SK-N-SH treated with all-trans-retinoic acid at 6 μM for 48 hours (cell line): ENCODE results near the gene GNL1.

Experiments
- ARNTL ChIP-seq: fragments of 450-650 bp; formaldehyde crosslinking; IDR thresholded peaks from 2 replicates; pipeline ENCODE4 v1.5.0; 2020; ENCODE audit warnings: low read depth, mild to moderate bottlenecking, moderate library complexity, borderline replicate concordance
- ESRRG ChIP-seq: fragments of 250-450 bp; sonication (Bioruptor Pico); IDR thresholded peaks from 2 replicates; pipeline ENCODE4 v1.6.1; 2021; ENCODE audit warnings: mild to moderate bottlenecking
- ISL1 ChIP-seq: fragments of 250-450 bp; sonication (Bioruptor Pico); IDR thresholded peaks from 2 replicates; pipeline ENCODE4 v2.1.2; 2022; ENCODE audit warnings: mild to moderate bottlenecking, moderate library complexity
- OSR1 ChIP-seq: fragments of 250-450 bp; sonication (Bioruptor Pico); IDR thresholded peaks from 2 replicates; pipeline ENCODE4 v1.8.0; 2022; ENCODE audit warnings: moderate library complexity, mild to moderate bottlenecking, inconsistent platforms
- PPARA ChIP-seq: fragments of 250-450 bp; sonication (Bioruptor Pico); IDR thresholded peaks from 2 replicates; pipeline ENCODE4 v1.5.0; 2020; ENCODE audit warnings: mild to moderate bottlenecking, borderline replicate concordance
- RARB ChIP-seq: fragments of 250-450 bp; sonication (Bioruptor Pico); IDR thresholded peaks from 2 replicates; pipeline ENCODE4 v1.8.0; 2021; ENCODE audit warnings: mild to moderate bottlenecking, moderate library complexity
- SNAI2 ChIP-seq: fragments of 250-450 bp; sonication (Bioruptor Pico); IDR thresholded peaks from 2 replicates; pipeline ENCODE4 v1.5.0; 2020; ENCODE audit warnings: mild to moderate bottlenecking, moderate library complexity
- ZC3H10 ChIP-seq: fragments of 250-450 bp; sonication (Bioruptor Pico); IDR thresholded peaks from 2 replicates; pipeline ENCODE4 v1.5.1; 2021; ENCODE audit warnings: mild to moderate bottlenecking, moderate library complexity
- ZFP3 ChIP-seq: fragments of 250-450 bp; sonication (Bioruptor Pico); IDR thresholded peaks from 2 replicates; pipeline ENCODE4 v1.5.0; 2020; ENCODE audit warnings: mild to moderate bottlenecking, moderate library complexity
- ZFP30 ChIP-seq: fragments of 450-650 bp; formaldehyde crosslinking; IDR thresholded peaks from 2 replicates; pipeline ENCODE4 v1.5.0; 2022; ENCODE audit warnings: mild to moderate bottlenecking, moderate library complexity
- ZNF70 ChIP-seq: fragments of 450-650 bp; formaldehyde crosslinking; IDR thresholded peaks from 2 replicates; pipeline ENCODE4 v1.5.0; 2020; ENCODE audit warnings: mild to moderate bottlenecking, moderate library complexity
- TF ChIP-seq, protein P1 (sequence below): fragments of 250-450 bp; sonication (Bioruptor Pico); IDR thresholded peaks from 2 replicates; pipeline ENCODE4 v1.8.0; 2020; ENCODE audit warnings: mild to moderate bottlenecking, moderate library complexity, borderline replicate concordance

- no peak for TF ChIP-seq ZFP3
- no peak for TF ChIP-seq OSR1 (CRISPR knock-in tag)
- no peak for TF ChIP-seq PPARA (CRISPR knock-in tag)
- no peak for TF ChIP-seq ZFP30 (CRISPR knock-in tag)
- no peak for TF ChIP-seq ZC3H10
- no peak for TF ChIP-seq ARNTL
- TF ChIP-seq, protein P1, sequence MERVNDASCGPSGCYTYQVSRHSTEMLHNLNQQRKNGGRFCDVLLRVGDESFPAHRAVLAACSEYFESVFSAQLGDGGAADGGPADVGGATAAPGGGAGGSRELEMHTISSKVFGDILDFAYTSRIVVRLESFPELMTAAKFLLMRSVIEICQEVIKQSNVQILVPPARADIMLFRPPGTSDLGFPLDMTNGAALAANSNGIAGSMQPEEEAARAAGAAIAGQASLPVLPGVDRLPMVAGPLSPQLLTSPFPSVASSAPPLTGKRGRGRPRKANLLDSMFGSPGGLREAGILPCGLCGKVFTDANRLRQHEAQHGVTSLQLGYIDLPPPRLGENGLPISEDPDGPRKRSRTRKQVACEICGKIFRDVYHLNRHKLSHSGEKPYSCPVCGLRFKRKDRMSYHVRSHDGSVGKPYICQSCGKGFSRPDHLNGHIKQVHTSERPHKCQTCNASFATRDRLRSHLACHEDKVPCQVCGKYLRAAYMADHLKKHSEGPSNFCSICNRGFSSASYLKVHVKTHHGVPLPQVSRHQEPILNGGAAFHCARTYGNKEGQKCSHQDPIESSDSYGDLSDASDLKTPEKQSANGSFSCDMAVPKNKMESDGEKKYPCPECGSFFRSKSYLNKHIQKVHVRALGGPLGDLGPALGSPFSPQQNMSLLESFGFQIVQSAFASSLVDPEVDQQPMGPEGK: no peak
- TF ChIP-seq ESRRG (CRISPR knock-in tag): no peak
- no peak for TF ChIP-seq ZNF70 (CRISPR knock-in tag)
- no peak for TF ChIP-seq RARB (CRISPR knock-in tag)
- no peak for TF ChIP-seq ISL1 (CRISPR knock-in tag)
- TF ChIP-seq SNAI2 (CRISPR knock-in tag): no peak
Observed at GRCh38 chr6:30571762-30572082, 15.4 kb upstream of the GNL1 start.
